ENCODE data around the gene PPP2R2D.
"Not testable (repeated sequence)": the region's sequence is repeated elsewhere in the genome, so short reads cannot be mapped to it uniquely, and the experiment has no call there.

The PPP2R2D gene

DNA sequence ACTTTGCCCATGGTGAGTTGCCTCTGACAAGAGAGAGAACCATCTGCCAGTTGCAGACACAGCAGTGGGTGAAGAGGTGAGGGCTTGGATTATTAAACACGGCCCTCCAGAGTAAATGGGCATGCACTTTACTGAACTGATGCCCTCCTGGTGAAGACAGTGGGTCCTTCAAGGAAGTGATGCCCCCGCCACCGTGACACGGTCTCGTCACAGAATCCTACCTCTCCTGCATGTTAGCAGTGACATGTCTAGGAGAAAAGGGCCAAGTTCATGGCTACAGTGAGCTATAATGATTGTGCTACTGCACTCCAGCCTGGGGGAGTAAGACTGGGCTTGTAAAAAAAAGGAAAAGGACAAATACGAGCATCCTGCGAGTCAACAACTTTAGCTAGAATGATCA lies 78.5 kb downstream of the PPP2R2D start:
- Mint-ChIP-seq H3K4me3 (peak overlapping the region; percentile 83), H3K4me1 (ENCODE audit: low read depth) (peaks cover 55% of the 10 kb centered on the region), H3K27ac (peak overlapping the region; percentile 52), H3K27me3 (ENCODE audit: low read depth) (peaks cover 12% of the 10 kb centered on the region), H3K36me3 (ENCODE audit: low read depth) (peaks cover 20% of the 10 kb centered on the region), H3K9me3 (no peaks in the 10 kb centered on the region)

DNA sequence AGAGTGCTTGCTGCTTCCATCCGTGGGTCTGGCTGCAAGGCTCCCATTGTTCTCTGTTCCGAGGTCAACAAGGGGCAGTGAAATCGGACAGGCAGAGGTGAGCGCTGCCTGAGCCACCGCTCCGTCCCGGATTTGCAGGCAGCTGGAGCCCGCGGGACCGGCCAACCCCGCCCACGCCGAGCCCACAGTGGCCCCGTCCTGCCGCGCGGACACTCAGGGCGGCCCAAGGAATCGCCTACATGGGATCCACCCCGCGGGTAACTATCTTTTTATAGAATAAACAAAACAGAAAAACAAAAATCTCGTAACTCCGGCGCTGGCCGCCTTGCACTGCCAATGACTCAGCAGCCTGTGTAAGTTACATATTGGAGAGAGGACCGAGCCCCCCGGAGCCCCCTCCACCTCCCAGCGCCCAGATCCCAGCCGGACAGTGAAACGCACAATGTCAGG lies 79.0 kb downstream of the PPP2R2D start:
- Mint-ChIP-seq H3K4me1 (ENCODE audit: low read depth) (peaks cover 51% of the 10 kb centered on the region), H3K4me3 (peak overlapping the region; percentile 83), H3K36me3 (ENCODE audit: low read depth) (peaks cover 18% of the 10 kb centered on the region), H3K27ac (peak overlapping the region; percentile 52), H3K27me3 (ENCODE audit: low read depth) (peaks cover 12% of the 10 kb centered on the region), H3K9me3 (no peaks in the 10 kb centered on the region)

DNA sequence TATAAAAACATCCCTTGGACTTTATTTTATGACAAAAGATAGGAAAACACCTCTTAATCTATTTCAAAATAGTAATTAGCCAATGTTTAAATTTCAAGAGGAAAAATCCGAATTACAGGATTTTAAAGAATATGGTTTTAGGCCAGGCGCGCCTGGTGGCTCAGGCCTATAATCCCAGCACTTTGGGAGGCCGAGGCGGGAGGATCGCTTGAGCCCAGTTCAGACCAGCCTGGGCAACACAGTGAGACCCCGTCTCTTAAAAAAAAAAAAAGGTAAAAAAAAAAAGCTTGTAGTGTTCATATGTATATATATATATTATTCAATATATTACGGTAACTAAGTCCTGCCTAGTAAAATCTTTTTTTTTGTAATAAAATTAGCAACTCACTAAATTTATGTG lies 79.5 kb downstream of the PPP2R2D start:
- H3K4me1 Mint-ChIP-seq (ENCODE audit: low read depth): peaks cover 46% of the 10 kb centered on the region
- H3K27ac Mint-ChIP-seq: no peak overlapping the region
- peak overlapping the region; percentile 83 for H3K4me3 Mint-ChIP-seq

DNA sequence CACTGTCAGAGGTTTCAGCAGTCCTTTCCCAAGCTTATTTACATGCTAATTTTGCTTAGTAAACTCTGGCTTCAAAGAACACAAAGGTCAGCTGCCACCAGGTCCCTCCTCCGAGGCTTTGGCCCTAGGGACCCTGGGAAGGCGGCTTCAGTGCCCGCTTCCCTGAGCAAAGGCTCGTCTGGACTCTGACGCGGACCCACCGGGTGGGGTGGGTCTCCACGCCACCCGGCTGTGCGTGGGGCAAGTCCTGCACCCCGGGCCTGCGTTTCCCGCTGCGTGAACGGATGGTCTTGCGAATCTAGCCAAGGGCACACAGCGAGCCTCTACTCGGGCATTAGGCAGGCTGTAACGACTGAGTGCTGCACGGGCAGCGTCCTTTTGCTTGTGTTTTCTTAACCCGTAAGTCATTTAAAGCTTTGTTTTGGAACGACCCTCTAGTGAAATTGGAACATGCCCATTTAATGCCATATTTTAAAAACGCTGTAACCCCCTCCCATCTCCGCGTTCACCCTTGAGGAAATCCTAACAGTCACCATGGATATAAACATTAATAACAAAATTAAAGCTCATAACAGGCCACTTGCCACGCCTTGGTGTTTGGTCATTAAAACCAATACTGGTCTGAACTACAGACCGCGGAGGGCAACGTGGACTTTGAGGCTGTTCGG lies 80.1 kb downstream of the PPP2R2D start:
- peak overlapping the region; percentile 83 for H3K4me3 Mint-ChIP-seq
- H3K27me3 Mint-ChIP-seq (ENCODE audit: low read depth): peaks cover 19% of the 10 kb centered on the region
- H3K4me1 Mint-ChIP-seq (ENCODE audit: low read depth): peaks cover 40% of the 10 kb centered on the region
- H3K9me3 Mint-ChIP-seq: peaks cover 2% of the 10 kb centered on the region
- H3K36me3 Mint-ChIP-seq (ENCODE audit: low read depth): peaks cover 16% of the 10 kb centered on the region
- H3K27ac Mint-ChIP-seq: peak overlapping the region; percentile 41

More for the DNA sequence above, 79.5 kb downstream of the PPP2R2D start:
- Mint-ChIP-seq H3K9me3 (no peaks in the 10 kb centered on the region), H3K27me3 (ENCODE audit: low read depth) (peaks cover 17% of the 10 kb centered on the region), H3K36me3 (ENCODE audit: low read depth) (peaks cover 16% of the 10 kb centered on the region)

DNA sequence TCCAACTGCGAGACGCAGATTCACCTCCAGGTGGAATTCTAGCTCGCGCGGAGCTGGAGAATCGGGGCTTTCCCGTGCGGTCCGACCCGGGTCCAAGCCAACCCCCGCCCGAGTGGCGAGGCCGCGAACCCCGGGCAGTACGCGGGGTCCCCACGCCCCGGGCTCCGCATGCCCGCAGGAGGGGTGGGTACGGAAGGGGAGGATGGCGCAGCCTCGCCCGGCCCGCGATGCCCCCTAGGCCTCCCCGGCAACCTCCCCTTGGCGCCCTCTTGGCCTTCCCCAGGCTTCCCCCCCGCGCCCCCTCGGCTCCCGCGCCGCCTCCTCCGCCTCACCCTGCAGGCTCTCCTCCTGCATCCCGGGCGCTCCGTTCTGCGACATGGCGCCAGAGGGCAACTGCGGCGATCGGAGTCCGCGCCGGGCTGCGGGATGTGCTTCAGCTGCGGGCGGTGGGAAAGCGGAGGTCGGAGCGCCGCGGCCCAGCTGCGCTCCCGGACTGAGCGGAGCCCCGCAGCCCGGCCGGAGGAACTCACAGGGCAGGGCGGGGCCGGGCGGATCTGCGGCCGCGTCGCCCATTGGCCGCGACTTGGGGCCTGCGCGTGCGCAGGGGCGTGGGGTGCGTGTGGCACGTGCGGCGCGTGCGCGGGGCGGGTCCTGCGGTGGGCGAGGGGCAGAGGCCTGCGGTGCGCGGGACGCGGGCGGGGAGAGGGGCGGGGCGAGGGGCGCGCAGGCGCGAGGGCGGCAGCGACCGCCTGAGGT lies 80.8 kb downstream of the PPP2R2D start, which contains the start of gene BNIP3:
BNIP3 (minus strand) TSS at position 495 of the 756 bp plus-strand sequence; CDS start at position 378, 117 bp downstream.
- H3K4me3 Mint-ChIP-seq: peak within 1 kb of the TSS; percentile 83

DNA sequence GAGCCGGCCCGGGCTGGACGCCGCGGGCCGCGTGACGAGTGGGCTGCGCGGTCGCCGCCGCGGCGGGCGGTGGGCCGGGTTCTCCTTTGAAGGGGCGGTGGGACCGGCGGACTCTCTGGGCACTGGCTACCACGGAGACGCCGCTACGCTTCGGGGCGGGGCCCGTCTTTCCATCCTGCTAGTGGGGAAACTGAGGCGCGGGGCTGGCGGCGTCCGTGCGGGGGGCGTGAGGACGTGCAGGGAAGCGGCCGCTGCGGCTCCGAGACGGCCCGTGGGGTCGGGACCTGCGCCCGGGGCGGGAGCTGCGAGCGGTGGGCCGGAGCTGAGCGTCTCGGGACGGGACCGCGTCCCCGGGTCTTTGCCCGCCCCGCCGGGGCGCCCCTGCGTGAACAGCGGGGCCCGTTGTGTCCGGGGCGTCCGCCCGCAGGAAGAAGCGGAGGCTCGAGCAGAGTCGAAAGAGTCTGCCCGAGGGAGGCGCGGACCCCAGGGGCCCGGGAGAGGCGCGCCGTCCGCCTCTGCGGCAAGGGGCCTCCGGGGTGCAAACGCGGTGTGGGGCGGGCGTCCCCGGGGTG lies 81.5 kb downstream of the PPP2R2D start:
- Mint-ChIP-seq H3K4me3 (peak overlapping the region; percentile 65), H3K27me3 (ENCODE audit: low read depth) (peaks cover 19% of the 10 kb centered on the region), H3K36me3 (ENCODE audit: low read depth) (peaks cover 14% of the 10 kb centered on the region), H3K27ac (no peak overlapping the region), H3K9me3 (peaks cover 8% of the 10 kb centered on the region), H3K4me1 (ENCODE audit: low read depth) (peaks cover 27% of the 10 kb centered on the region)

More for the DNA sequence above, 80.8 kb downstream of the PPP2R2D start, which contains the start of gene BNIP3:
- H3K36me3 Mint-ChIP-seq (ENCODE audit: low read depth): peaks cover 14% of the 10 kb centered on the region
- H3K27me3 Mint-ChIP-seq (ENCODE audit: low read depth): peaks cover 19% of the 10 kb centered on the region
- H3K9me3 Mint-ChIP-seq: peaks cover 4% of the 10 kb centered on the region
- peaks cover 33% of the 10 kb centered on the region for H3K4me1 Mint-ChIP-seq (ENCODE audit: low read depth)
- H3K27ac Mint-ChIP-seq: peak within 1 kb of the TSS; percentile 62

DNA sequence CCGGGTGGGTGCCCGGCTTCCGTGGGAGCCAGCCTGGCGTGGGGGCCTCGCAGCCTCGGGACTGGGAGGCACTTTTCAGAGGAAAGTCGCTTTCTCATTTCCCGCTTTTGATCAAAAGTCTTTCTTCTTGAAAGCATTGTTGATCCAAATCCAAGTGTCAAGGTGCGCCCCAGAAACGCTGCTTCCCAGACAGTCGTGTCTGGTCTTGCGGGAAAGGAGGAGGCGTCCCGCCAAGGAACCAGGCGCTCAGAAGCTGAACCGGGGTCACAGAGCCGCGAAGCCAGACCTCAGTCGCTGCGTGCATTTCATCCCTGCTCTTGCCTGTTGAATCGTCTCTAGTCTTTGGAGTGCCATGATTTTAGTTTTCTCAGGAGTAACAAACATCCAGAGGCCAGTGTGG lies 82.0 kb downstream of the PPP2R2D start:
- Mint-ChIP-seq H3K36me3 (ENCODE audit: low read depth) (peaks cover 12% of the 10 kb centered on the region), H3K27ac (no peak overlapping the region), H3K27me3 (ENCODE audit: low read depth) (peaks cover 19% of the 10 kb centered on the region), H3K4me3 (peak overlapping the region; percentile 73), H3K9me3 (peaks cover 8% of the 10 kb centered on the region), H3K4me1 (ENCODE audit: low read depth) (peaks cover 22% of the 10 kb centered on the region)

DNA sequence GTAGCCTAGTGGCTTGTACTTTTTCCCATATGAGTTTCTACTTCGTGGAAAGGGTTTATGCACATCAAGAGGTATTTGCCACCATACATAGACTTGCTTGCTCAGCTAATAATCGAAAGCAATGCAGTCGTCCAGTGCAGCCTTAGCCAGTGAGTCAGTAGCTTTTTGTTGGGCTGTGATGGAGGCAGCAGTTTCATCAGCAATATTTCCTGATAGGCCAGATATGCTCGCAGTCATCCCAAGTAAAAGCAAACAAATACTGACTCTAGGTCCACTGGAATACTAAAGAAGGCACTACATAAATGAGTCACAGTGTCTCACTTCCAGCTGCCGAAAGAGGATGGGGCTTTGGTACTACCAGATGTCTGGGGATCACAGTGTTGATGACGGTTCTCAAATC lies 83.0 kb downstream of the PPP2R2D start:
- Mint-ChIP-seq H3K4me3 (no peak overlapping the region), H3K36me3 (ENCODE audit: low read depth) (peaks cover 8% of the 10 kb centered on the region), H3K4me1 (ENCODE audit: low read depth) (peaks cover 15% of the 10 kb centered on the region), H3K27me3 (ENCODE audit: low read depth) (peaks cover 19% of the 10 kb centered on the region), H3K27ac (no peak overlapping the region), H3K9me3 (peaks cover 8% of the 10 kb centered on the region)

DNA sequence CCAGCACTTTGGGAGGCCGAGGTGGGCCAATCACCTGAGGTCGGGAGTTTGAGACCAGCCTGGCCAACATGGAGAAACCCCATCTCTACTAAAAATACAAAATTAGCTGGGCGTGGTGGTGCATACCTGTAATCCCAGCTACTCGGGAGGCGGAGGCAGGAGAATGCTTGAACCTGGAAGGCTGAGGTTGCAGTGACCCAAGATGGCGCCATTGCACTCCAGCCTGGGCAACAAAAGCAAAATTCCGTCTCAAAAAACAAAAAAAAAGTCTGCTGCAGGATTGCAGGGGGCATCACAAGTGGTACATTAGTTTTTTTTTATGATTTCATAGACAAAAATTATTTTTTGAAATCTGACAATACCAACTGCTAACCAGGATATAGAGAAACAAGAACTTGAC lies 86.0 kb downstream of the PPP2R2D start:
- H3K9me3 Mint-ChIP-seq, H3K4me3 Mint-ChIP-seq: not testable (repeated sequence)

DNA sequence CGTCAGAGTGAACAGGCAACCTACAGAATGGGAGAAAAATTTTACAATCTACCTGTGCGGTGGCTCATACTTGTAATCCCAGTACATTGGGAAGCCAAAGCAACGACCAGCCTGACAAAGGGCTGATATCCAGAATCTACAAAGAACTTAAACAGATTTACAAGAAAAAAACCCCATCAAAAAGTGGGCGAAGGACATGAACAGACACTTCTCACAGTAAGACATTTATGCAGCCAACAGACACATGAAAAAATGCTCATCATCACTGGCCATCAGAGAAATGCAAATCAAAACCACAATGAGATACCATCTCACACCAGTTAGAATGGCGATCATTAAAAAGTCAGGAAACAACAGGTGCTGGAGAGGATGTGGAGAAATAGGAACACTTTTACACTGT lies 86.5 kb downstream of the PPP2R2D start:
- H3K27ac Mint-ChIP-seq: not testable (repeated sequence)

More for the DNA sequence above, 86.0 kb downstream of the PPP2R2D start:
- not testable (repeated sequence) for H3K27ac Mint-ChIP-seq; H3K4me1 Mint-ChIP-seq (ENCODE audit: low read depth); H3K36me3 Mint-ChIP-seq (ENCODE audit: low read depth)
- peaks cover 19% of the 10 kb centered on the region for H3K27me3 Mint-ChIP-seq (ENCODE audit: low read depth)

DNA sequence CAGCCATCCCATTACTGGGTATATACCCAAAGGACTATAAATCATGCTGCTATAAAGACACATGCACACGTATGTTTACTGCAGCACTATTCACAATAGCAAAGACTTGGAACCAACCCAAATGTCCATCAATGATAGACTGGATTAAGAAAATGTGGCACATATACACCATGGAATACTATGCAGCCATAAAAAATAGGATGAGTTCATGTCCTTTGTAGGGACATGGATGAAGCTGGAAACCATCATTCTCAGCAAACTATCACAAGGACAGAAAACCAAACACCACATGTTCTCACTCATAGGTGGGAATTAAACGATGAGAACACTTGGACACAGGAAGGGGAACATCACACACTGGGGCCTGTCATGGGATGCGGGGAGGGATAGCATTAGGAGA lies 87.0 kb downstream of the PPP2R2D start:
- not testable (repeated sequence) for H3K36me3 Mint-ChIP-seq (ENCODE audit: low read depth); H3K4me3 Mint-ChIP-seq; H3K27ac Mint-ChIP-seq; H3K4me1 Mint-ChIP-seq (ENCODE audit: low read depth); H3K9me3 Mint-ChIP-seq
- H3K27me3 Mint-ChIP-seq (ENCODE audit: low read depth): peaks cover 24% of the 10 kb centered on the region

More for the DNA sequence above, 86.5 kb downstream of the PPP2R2D start:
- H3K36me3 Mint-ChIP-seq (ENCODE audit: low read depth); H3K4me1 Mint-ChIP-seq (ENCODE audit: low read depth); H3K4me3 Mint-ChIP-seq; H3K9me3 Mint-ChIP-seq: not testable (repeated sequence)
- peaks cover 22% of the 10 kb centered on the region for H3K27me3 Mint-ChIP-seq (ENCODE audit: low read depth)

DNA sequence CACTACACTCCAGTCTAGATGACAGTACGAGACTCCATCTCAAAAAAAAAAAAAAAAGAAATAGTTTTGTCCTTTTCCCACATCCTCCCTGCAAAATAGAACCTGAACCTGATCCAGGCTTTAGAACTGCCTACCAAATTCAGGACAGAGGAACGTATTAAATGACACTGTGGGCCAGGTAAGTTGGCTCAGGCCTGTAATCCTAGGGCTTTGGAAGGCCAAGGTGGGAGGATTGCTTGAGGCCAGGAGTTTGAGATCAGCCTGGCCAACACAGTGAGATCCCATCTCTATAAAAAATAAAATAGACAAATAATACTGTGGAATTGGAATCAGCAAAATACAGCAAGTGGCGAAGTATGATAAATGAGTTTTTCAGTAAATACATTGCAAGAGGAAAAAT lies 90.9 kb downstream of the PPP2R2D start:
- Mint-ChIP-seq H3K27ac (no peak overlapping the region), H3K4me3 (no peak overlapping the region), H3K9me3 (peaks cover 4% of the 10 kb centered on the region), H3K27me3 (ENCODE audit: low read depth) (peaks cover 15% of the 10 kb centered on the region), H3K36me3 (ENCODE audit: low read depth) (no peaks in the 10 kb centered on the region), H3K4me1 (ENCODE audit: low read depth) (no peaks in the 10 kb centered on the region)

DNA sequence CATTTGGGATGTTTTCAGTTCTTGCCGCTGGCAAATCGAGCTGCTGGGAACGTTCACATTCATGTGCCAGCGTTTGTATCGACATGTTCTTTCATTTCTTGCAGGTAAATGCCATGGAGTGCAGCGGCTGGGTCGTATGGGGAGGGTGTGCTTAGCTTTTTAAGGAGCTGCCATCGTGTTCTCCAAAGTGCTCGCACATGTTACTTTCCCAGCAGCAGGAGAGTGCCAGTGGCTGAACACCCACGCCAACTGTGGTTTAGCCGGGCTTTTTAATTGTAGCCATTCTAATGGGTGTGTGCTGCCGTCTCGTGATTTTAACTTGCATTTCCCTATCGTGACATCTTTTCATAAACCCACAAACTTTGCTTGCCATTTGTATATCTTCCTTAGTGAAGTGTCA lies 92.5 kb downstream of the PPP2R2D start:
- H3K27ac Mint-ChIP-seq: no peak overlapping the region
- H3K4me1 Mint-ChIP-seq (ENCODE audit: low read depth): no peaks in the 10 kb centered on the region
- H3K4me3 Mint-ChIP-seq: no peak overlapping the region
- no peaks in the 10 kb centered on the region for H3K36me3 Mint-ChIP-seq (ENCODE audit: low read depth)
- H3K9me3 Mint-ChIP-seq: no peaks in the 10 kb centered on the region
- H3K27me3 Mint-ChIP-seq (ENCODE audit: low read depth): peaks cover 15% of the 10 kb centered on the region

DNA sequence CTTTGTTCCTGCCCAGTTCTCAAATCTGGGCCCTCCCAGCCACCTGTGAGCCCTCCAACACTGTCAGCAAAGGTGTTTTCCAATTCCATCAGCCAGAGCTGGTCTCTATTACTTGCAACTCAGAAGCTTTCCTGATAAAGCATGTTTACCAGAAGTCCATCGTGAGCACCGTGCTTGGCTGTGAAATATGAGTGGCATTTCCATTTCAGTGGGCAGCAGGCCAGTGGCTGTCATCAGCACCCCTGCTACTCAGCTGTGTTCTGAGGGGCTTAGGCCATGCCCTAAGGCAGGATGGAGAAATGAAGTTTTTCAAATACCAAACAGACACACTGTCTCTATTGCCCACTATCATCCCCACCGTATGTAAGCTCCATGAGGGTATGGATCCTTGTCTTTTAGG lies 93.6 kb downstream of the PPP2R2D start:
- Mint-ChIP-seq H3K9me3 (no peaks in the 10 kb centered on the region), H3K4me1 (ENCODE audit: low read depth) (no peaks in the 10 kb centered on the region), H3K27ac (no peak overlapping the region), H3K36me3 (ENCODE audit: low read depth) (no peaks in the 10 kb centered on the region), H3K4me3 (no peak overlapping the region), H3K27me3 (ENCODE audit: low read depth) (peaks cover 15% of the 10 kb centered on the region)

All from T-helper 1 cell treated with Interleukin-12 subunit alpha and Interleukin-12 subunit beta and Interleukin-4 antibody, amounts not matched to agents 30 μg/mL and 1 μg/mL, for 36 hours (primary cell).